C4-2B (cell line): ENCODE measurements around the gene THADA.

Source experiments
- CTCF ChIP-seq: fragments of 450-650 bp; conservative IDR thresholded peaks from 2 replicates; pipeline ENCODE4 v1.5.1; 2017; ENCODE audit warnings: mild to moderate bottlenecking
- ZFX ChIP-seq: fragments of 450-650 bp; IDR thresholded peaks from 2 replicates; pipeline ENCODE4 v1.6.1; 2017

DNA sequence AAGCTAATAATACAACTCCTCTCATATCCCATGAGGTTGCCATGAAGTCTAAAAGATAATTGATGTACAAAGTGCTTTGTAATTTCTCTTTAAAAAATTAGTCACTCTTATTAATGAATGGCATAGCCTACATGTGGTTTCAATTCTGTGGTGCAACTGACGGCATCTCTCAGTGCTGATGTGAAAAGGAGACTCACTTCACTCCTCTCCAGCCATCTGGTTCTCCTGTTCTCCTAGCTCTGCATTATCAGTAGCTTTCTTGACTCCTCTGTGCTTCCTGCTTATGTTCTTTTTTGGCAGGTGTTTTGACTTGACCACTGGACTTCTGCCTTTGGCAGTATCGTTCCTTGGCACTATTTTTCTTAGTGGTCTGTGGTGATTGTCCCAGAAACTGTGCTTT lies 234.6 kb downstream of the THADA start:
- TF ChIP-seq CTCF (no peak), ZFX (no peak)
